GM12878 (cell line): ENCODE measurements around the gene SERTAD2. TPM values are rescaled to one million over a fixed set of nuclear protein-coding genes. Genes with fewer than 3 reads are reported as not detected.

Source experiments
- ATAC-seq: fragments of 200-7000 bp; cut with Tn5 transposase; 3 replicates; pipeline ENCODE4 v1.9.1; 2020; ENCODE audit warnings: mild to moderate bottlenecking, moderate library complexity
- BruUV-seq: library from RNA; stranded (reverse); fragments of 400-500 nt; replicated peaks from 2 replicates; lab custom pipeline; 2021; lab: Mats Ljungman, UMichigan
- CTCF ChIA-PET: fragments of 300-600 bp; sonication (Branson Sonifier 250); formaldehyde crosslinking; extraction: SDS; loops from one replicate; lab custom pipeline; 2021; ENCODE audit warnings: inconsistent platforms; lab: Yijun Ruan, JAX
- POLR2A ChIA-PET: fragments of 350-600 bp; formaldehyde crosslinking; extraction: SDS; loops from one replicate; lab custom pipeline; 2021; ENCODE audit warnings: inconsistent platforms; lab: Charles Lee
- RAD21 ChIA-PET: fragments of 300-600 bp; sonication (Branson Sonifier 250); formaldehyde crosslinking; loops from one replicate; lab custom pipeline; 2023; ENCODE audit warnings: antibody characterized with exemption; ENCODE audit not compliant: unreplicated experiment; lab: Charles Lee
- SMC1A ChIA-PET: fragments of 300-600 bp; sonication (Branson Sonifier 250); formaldehyde crosslinking; loops from one replicate; lab custom pipeline; 2023; ENCODE audit not compliant: unreplicated experiment, uncharacterized antibody; lab: Charles Lee
- DNase-seq: peaks from one replicate; pipeline ENCODE4 v3.0.0-alpha.2; 2011; ENCODE audit warnings: low read depth, low spot score
- FAIRE-seq: peaks from 3 replicates; lab custom pipeline; 2011; peaks lifted over from hg19 to GRCh38; lab: Jason Lieb, UNC
- H2AFZ ChIP-seq: 2 replicates; pipeline ENCODE4 v1.6.0; 2011; ENCODE audit warnings: low read depth, low read length, control low read depth; ENCODE audit not compliant: control insufficient read depth
- H3K27ac ChIP-seq: 2 replicates; pipeline ENCODE4 v1.5.1; 2011; ENCODE audit warnings: control low read depth; ENCODE audit not compliant: control insufficient read depth, insufficient read depth
- H3K27me3 ChIP-seq, 2 experiments: replicated peaks in 1 of 2; 2 replicates each; pipeline versions ENCODE4 v1.6.0 to v1.6.1; 2011; ENCODE audit warnings: low read length in 1 of 2; ENCODE audit not compliant: control insufficient read depth in 2 of 2, insufficient read depth in 2 of 2
- H3K36me3 ChIP-seq, 2 experiments: 2 replicates each; pipeline ENCODE4 v1.5.1; 2011; ENCODE audit warnings: low read length in 1 of 2; ENCODE audit not compliant: control insufficient read depth in 2 of 2, insufficient read depth in 2 of 2
- H3K4me1 ChIP-seq: 2 replicates; pipeline ENCODE4 v1.6.1; 2011; ENCODE audit warnings: mild to moderate bottlenecking, low read length, moderate library complexity, mixed read lengths; ENCODE audit not compliant: control insufficient read depth, insufficient read depth
- H3K4me2 ChIP-seq: 2 replicates; pipeline ENCODE4 v1.6.0; 2011; ENCODE audit warnings: control low read depth; ENCODE audit not compliant: control insufficient read depth, insufficient read depth
- H3K4me3 ChIP-seq: fragments of 200-600 bp; sonication (generic); 2 replicates; pipeline ENCODE4 v1.5.1; 2016
- H3K79me2 ChIP-seq: 2 replicates; pipeline ENCODE4 v1.6.0; 2011; ENCODE audit warnings: low read length; ENCODE audit not compliant: control insufficient read depth, insufficient read depth
- H3K9ac ChIP-seq: 2 replicates; pipeline ENCODE4 v1.8.0; 2011; ENCODE audit warnings: low read length, control low read depth, mixed read lengths; ENCODE audit not compliant: control insufficient read depth, insufficient read depth
- H3K9me3 ChIP-seq: replicated peaks from 3 replicates; pipeline ENCODE4 v1.5.1; 2011; ENCODE audit warnings: mild to moderate bottlenecking, low read length; ENCODE audit not compliant: control insufficient read depth, insufficient read depth
- H4K20me1 ChIP-seq: 2 replicates; pipeline ENCODE4 v1.6.0; 2011; ENCODE audit not compliant: control insufficient read depth, insufficient read depth
- ESRRA ChIP-seq: IDR thresholded peaks from 2 replicates; pipeline ENCODE4 v1.6.1; 2012; ENCODE audit warnings: mild to moderate bottlenecking, low read length, improper control_type of control experiment
- NFIC ChIP-seq: IDR thresholded peaks from 2 replicates; pipeline ENCODE4 v1.6.1; 2012; ENCODE audit warnings: low read depth, mild to moderate bottlenecking, inconsistent platforms, low read length, moderate library complexity
- PKNOX1 ChIP-seq: fragments of 450-650 bp; IDR thresholded peaks from 2 replicates; pipeline ENCODE4 v1.6.1; 2016; ENCODE audit warnings: mild to moderate bottlenecking
- REST ChIP-seq: IDR thresholded peaks from 2 replicates; pipeline ENCODE4 v1.6.1; 2012; ENCODE audit warnings: mild to moderate bottlenecking, low read depth, low read length
- ZNF384 ChIP-seq: IDR thresholded peaks from 2 replicates; pipeline ENCODE4 v1.6.1; 2012; ENCODE audit warnings: low read depth, mild to moderate bottlenecking, low read length, improper control_type of control experiment, borderline replicate concordance
- WGBS: methylation state at CpG from one replicate; pipeline ENCODE4 v1.1.6; 2016; ENCODE audit warnings: low lambda C conversion rate; ENCODE audit not compliant: insufficient replicate concordance, insufficient coverage; ENCODE audit errors: missing lambda C conversion rate; 5-methylcytosine and 5-hydroxymethylcytosine counted together
- in situ Hi-C: fragments of 300-500 bp; cut with MboI; formaldehyde crosslinking; loops from 9 replicates; pipeline ENCODE4 v1.14.3; 2018; ENCODE audit warnings: mixed read lengths
- intact Hi-C: fragments of 100-400 bp; cut with micrococcal nuclease; formaldehyde crosslinking; loops from one replicate; pipeline ENCODE4 v1.14.2; 2022; ENCODE audit not compliant: unreplicated experiment
- polyA plus RNA-seq, 11 experiments: library from polyadenylated mRNA; depleted of rRNA in 4 of 11; unstranded in 6 of 11; stranded (reverse) in 5 of 11; fragments of >200 nt; fragmentation: Nextera tagmentation in 4 of 11; fragmentation: Illumina TruSeq in 1 of 11; extraction: Ambion mirVana in 4 of 11; extraction: Trizol in 1 of 11; gene quantifications; 1 replicate in 1 of 11; 2 replicates in 10 of 11; pipeline versions ENCODE4 v1.2.1 to v1.2.3, GENCODE V29; 2011 to 2016; ENCODE audit warnings: inconsistent platforms in 2 of 11, missing spikeins in 2 of 11, low read depth in 1 of 11
- total RNA-seq, 4 experiments: library from RNA; depleted of rRNA in 3 of 4; stranded (reverse); fragments of >200 nt in 3 of 4; fragmentation: Illumina TruSeq in 1 of 4; extraction: Trizol in 1 of 4; gene quantifications; 2 replicates each; pipeline versions ENCODE4 v1.2.1 to v1.2.3, GENCODE V29; 2013 to 2021

SERTAD2 gene
- total and polyA plus RNA-seq, 10 of the 15 experiments (the other 5 are each of a cell fraction or from before 2014, with no cell fraction given), result 7.9 to 28.7 (median 20.1) TPM

GRCh38 chr2:64586883-64587481 lies 66.7 kb downstream of the SERTAD2 start (continued):
- no peak for TF ChIP-seq REST
- TF ChIP-seq ESRRA, result no peak

GRCh38 chr2:64586054-64586453 lies 67.7 kb downstream of the SERTAD2 start:
- Histone ChIP-seq H3K36me3 (peaks cover 0 to 22% of the 10 kb centered on the region in 2 experiments; a peak in 3 of 4 replicates), H3K4me3 (no peak overlapping the region), H2AFZ (no peak overlapping the region), H3K9me3 (no peaks in the 10 kb centered on the region), H3K9ac (no peak overlapping the region), H3K79me2 (peaks cover 3% of the 10 kb centered on the region), H3K4me1 (peaks cover 40% of the 10 kb centered on the region), H4K20me1 (no peaks in the 10 kb centered on the region), H3K27me3 (no peaks in the 10 kb centered on the region), H3K27ac (no peak overlapping the region), H3K4me2 (no peak overlapping the region)
- intact Hi-C loops, result loop anchor here (2.0 kb wide), 3 partner anchors 61 to 447 kb away; no protein-coding TSS in a partner anchor
- FAIRE-seq (no peak), ATAC-seq (no peak), DNase-seq (no peak)
- ChIA-PET RAD21 (interaction anchor here (0.6 to 2.3 kb wide), 21 partner anchors 20 to 536 kb away, joined by 3 to 20 read pairs (median 5); partner anchors contain the start of gene AFTPH), POLR2A (interaction anchor here (1.8 to 2.0 kb wide), 2 partner anchors 63 to 276 kb away, joined by 4 to 10 read pairs; partner anchors contain the start of gene AFTPH), CTCF (interaction anchor here (0.6 to 7.8 kb wide), 29 partner anchors 9 to 454 kb away, joined by 3 to 80 read pairs (median 8); partner anchors contain the start of gene AFTPH), SMC1A (interaction anchor here (0.6 to 4.5 kb wide), 27 partner anchors 10 to 329 kb away, joined by 3 to 50 read pairs (median 5); partner anchors contain the start of genes AFTPH and SERTAD2)
- in situ Hi-C loops, result no loop called here
- 13% methylated on average over 4 of the region's 4 CpGs for WGBS
- no peak for TF ChIP-seq ZNF384
- 0 out of 2 replicates have a peak, but pooled peaks have one; percentile 0 for TF ChIP-seq NFIC
- peak; percentile 93 for TF ChIP-seq PKNOX1
- BruUV-seq, result no TSS peak
